PC-3 (cell line): ENCODE data around the gene C14orf132. TPM values are rescaled to one million over a fixed set of nuclear protein-coding genes. Genes with fewer than 3 reads are reported as not detected.

ENCODE experiments used
- ATAC-seq: fragments of 200-7000 bp; cut with Tn5 transposase; 2 replicates; pipeline ENCODE4 v1.9.1; 2020; ENCODE audit warnings: mild to moderate bottlenecking, moderate library complexity
- BruUV-seq: library from RNA; stranded (reverse); fragments of 400-500 nt; replicated peaks from 2 replicates; lab custom pipeline; 2021; lab: Mats Ljungman, UMichigan
- CTCF ChIA-PET: fragments of 300-600 bp; sonication (Branson Sonifier 250); formaldehyde crosslinking; loops from one replicate; lab custom pipeline; 2022; ENCODE audit warnings: antibody characterized with exemption; lab: Charles Lee
- POLR2A ChIA-PET: fragments of 300-600 bp; sonication (Branson Sonifier 250); formaldehyde crosslinking; loops from one replicate; lab custom pipeline; 2022; ENCODE audit warnings: antibody characterized with exemption; ENCODE audit not compliant: unreplicated experiment; lab: Charles Lee
- DNase-seq: peaks from one replicate; pipeline ENCODE4 v3.0.0-alpha.2; 2015
- H2AFZ ChIP-seq: fragments of 300-600 bp; sonication (generic); 2 replicates; pipeline ENCODE4 v1.6.0; 2016; ENCODE audit warnings: antibody characterized with exemption, low read length
- H3F3A ChIP-seq: fragments of 300-600 bp; sonication (generic); one replicate; pipeline ENCODE4 v1.6.0; 2017; ENCODE audit warnings: antibody characterized with exemption, low read length, control low read depth, mild to moderate bottlenecking; ENCODE audit not compliant: unreplicated experiment
- H3K27ac ChIP-seq: fragments of 300-600 bp; sonication (generic); 2 replicates; pipeline ENCODE4 v1.5.1; 2016; ENCODE audit warnings: mild to moderate bottlenecking, low read length
- H3K27me3 ChIP-seq: fragments of 300-600 bp; sonication (generic); 2 replicates; pipeline ENCODE4 v1.6.1; 2016; ENCODE audit warnings: low read length, mixed read lengths
- H3K36me3 ChIP-seq: fragments of 300-600 bp; sonication (generic); 2 replicates; pipeline ENCODE4 v1.6.1; 2016; ENCODE audit warnings: low read depth, mixed run types, low read length, mixed read lengths
- H3K4me1 ChIP-seq: fragments of 300-600 bp; sonication (generic); 2 replicates; pipeline ENCODE4 v1.5.1; 2016; ENCODE audit warnings: low read length; ENCODE audit not compliant: insufficient read depth
- H3K4me2 ChIP-seq: fragments of 300-600 bp; sonication (generic); 2 replicates; pipeline ENCODE4 v1.6.0; 2016; ENCODE audit warnings: low read length
- H3K4me3 ChIP-seq: fragments of 300-600 bp; sonication (generic); 2 replicates; pipeline ENCODE4 v1.5.1; 2016; ENCODE audit warnings: mild to moderate bottlenecking, low read length, mixed read lengths
- H3K79me2 ChIP-seq: fragments of 300-600 bp; sonication (generic); 2 replicates; pipeline ENCODE4 v1.6.1; 2017; ENCODE audit warnings: low read length, mixed read lengths
- H3K9ac ChIP-seq: fragments of 300-600 bp; sonication (generic); 2 replicates; pipeline ENCODE4 v1.6.0; 2016; ENCODE audit warnings: mild to moderate bottlenecking, low read length
- H3K9me2 ChIP-seq: fragments of 300-600 bp; sonication (generic); replicated peaks from 2 replicates; pipeline ENCODE4 v1.6.1; 2016; ENCODE audit warnings: mixed run types, low read length, mixed read lengths
- H3K9me3 ChIP-seq: fragments of 300-600 bp; sonication (generic); 2 replicates; pipeline ENCODE4 v1.6.1; 2016; ENCODE audit warnings: low read length, mixed read lengths
- H4K20me1 ChIP-seq: fragments of 300-600 bp; sonication (generic); 2 replicates; pipeline ENCODE4 v1.6.1; 2016; ENCODE audit warnings: low read length, mixed read lengths
- EZH2 ChIP-seq: fragments of 300-600 bp; sonication (generic); IDR thresholded peaks from one replicate; pipeline ENCODE4 v1.6.1; 2017; ENCODE audit warnings: antibody characterized with exemption, mild to moderate bottlenecking, low read length; ENCODE audit not compliant: unreplicated experiment
- EZH2phosphoT487 ChIP-seq: fragments of 300-600 bp; sonication (generic); IDR thresholded peaks from 2 replicates; pipeline ENCODE4 v1.6.1; 2018; ENCODE audit warnings: mild to moderate bottlenecking, antibody characterized with exemption, low read length, borderline replicate concordance
- intact Hi-C: fragments of 100-400 bp; cut with micrococcal nuclease; formaldehyde crosslinking; loops from 2 replicates; pipeline ENCODE4 v1.9.0; 2023
- total RNA-seq: library from RNA; depleted of rRNA; stranded (reverse); fragments of >200 nt; gene quantifications from 2 replicates; pipeline ENCODE4 v1.2.3, GENCODE V29; 2014
- TF ChIP-seq, protein P1 (sequence below): fragments of 300-600 bp; sonication (generic); conservative IDR thresholded peaks from 2 replicates; pipeline ENCODE4 v1.5.1; 2017; ENCODE audit warnings: antibody characterized with exemption, low read depth, mild to moderate bottlenecking, low read length

The C14orf132 gene
- total RNA-seq, 1 experiment from 2014 or later: not detected

GRCh38 chr14:96054661-96055060, 15.5 kb downstream of the C14orf132 start:
- H3F3A ChIP-seq: no peaks in the 10 kb centered on the region
- no peak overlapping the region for H2AFZ ChIP-seq
- intact Hi-C loops: no loop called here
- no peak overlapping the region for H3K4me3 ChIP-seq
- peaks cover 37% of the 10 kb centered on the region for H3K27me3 ChIP-seq
- CTCF ChIA-PET: no interaction called here
- TF ChIP-seq EZH2 (no peak), EZH2phosphoT487 (no peak)
- TF ChIP-seq, protein P1, sequence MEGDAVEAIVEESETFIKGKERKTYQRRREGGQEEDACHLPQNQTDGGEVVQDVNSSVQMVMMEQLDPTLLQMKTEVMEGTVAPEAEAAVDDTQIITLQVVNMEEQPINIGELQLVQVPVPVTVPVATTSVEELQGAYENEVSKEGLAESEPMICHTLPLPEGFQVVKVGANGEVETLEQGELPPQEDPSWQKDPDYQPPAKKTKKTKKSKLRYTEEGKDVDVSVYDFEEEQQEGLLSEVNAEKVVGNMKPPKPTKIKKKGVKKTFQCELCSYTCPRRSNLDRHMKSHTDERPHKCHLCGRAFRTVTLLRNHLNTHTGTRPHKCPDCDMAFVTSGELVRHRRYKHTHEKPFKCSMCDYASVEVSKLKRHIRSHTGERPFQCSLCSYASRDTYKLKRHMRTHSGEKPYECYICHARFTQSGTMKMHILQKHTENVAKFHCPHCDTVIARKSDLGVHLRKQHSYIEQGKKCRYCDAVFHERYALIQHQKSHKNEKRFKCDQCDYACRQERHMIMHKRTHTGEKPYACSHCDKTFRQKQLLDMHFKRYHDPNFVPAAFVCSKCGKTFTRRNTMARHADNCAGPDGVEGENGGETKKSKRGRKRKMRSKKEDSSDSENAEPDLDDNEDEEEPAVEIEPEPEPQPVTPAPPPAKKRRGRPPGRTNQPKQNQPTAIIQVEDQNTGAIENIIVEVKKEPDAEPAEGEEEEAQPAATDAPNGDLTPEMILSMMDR: no peak
- H3K9me2 ChIP-seq: no peaks in the 10 kb centered on the region
- no peak for ATAC-seq
- H3K4me1 ChIP-seq: no peaks in the 10 kb centered on the region
- H4K20me1 ChIP-seq: no peaks in the 10 kb centered on the region
- no TSS peak for BruUV-seq
- H3K4me2 ChIP-seq: no peak overlapping the region
- H3K9ac ChIP-seq: no peak overlapping the region
- H3K36me3 ChIP-seq: no peaks in the 10 kb centered on the region
- no peaks in the 10 kb centered on the region for H3K9me3 ChIP-seq
- no peak for DNase-seq
- H3K27ac ChIP-seq: no peak overlapping the region
- no peaks in the 10 kb centered on the region for H3K79me2 ChIP-seq
- POLR2A ChIA-PET: no interaction called here

- ChIA-PET POLR2A (no interaction called here), CTCF (no interaction called here)
- no peaks in the 10 kb centered on the region for H3K79me2 ChIP-seq
- TF ChIP-seq EZH2phosphoT487 (no peak), EZH2 (no peak)
- TF ChIP-seq, protein P1: no peak
- no peak overlapping the region for H2AFZ ChIP-seq
- intact Hi-C loops: no loop called here
- H3K27me3 ChIP-seq: peaks cover 34% of the 10 kb centered on the region
- H3F3A ChIP-seq: no peaks in the 10 kb centered on the region
- H3K9me3 ChIP-seq: no peaks in the 10 kb centered on the region
- H3K4me3 ChIP-seq: no peak overlapping the region
- BruUV-seq: no TSS peak
- no peaks in the 10 kb centered on the region for H3K4me1 ChIP-seq
- H3K27ac ChIP-seq: no peak overlapping the region
- H3K9ac ChIP-seq: no peak overlapping the region
- no peaks in the 10 kb centered on the region for H4K20me1 ChIP-seq
- no peaks in the 10 kb centered on the region for H3K9me2 ChIP-seq
- no peaks in the 10 kb centered on the region for H3K36me3 ChIP-seq
- ATAC-seq: no peak
- DNase-seq: no peak
- no peak overlapping the region for H3K4me2 ChIP-seq
These were observed 16.0 kb downstream of the C14orf132 start for GRCh38 chr14:96055065-96055752.
